ENCODE data around the gene SPIN2B. TPM values are rescaled to one million over a fixed set of nuclear protein-coding genes. Genes with fewer than 3 reads are reported as not detected.
"Not testable (repeated sequence)": the region's sequence is repeated elsewhere in the genome, so short reads cannot be mapped to it uniquely, and the experiment has no call there.

SPIN2B gene
- total and polyA plus RNA-seq, 2 of the 8 experiments (the other 6 are each of a cell fraction or from before 2014, with no cell fraction given), result 7.4 to 12.8 TPM

DNA sequence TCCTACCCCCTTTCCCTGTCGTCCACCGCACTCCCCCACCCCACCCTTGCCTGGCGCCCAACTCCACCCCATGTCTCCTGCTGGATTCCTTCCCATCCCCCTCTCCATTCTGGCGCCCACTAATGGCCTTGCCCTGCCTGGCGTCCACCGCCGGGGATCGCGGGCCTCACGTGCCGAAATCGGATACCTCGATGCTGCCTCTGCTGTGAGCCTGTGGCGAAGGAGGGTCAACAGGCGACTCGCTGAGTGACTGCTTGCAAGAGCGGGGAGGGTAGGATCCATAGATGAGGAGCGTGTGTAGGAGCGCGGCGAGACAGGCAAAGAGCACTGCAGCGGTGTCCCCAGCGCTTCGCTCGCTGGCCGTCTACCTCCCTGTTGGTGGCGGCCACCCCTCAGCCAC, 15.7 kb upstream of the SPIN2B start, which contains the start of gene SPIN2A:
TSS of gene SPIN2A (minus strand) at position 325 of the 400 bp plus-strand sequence. CDS start 800 bp downstream, outside the sequence.
- H3K18ac ChIP-seq (ENCODE audit: extremely low read depth, low read length), result peak within 1 kb of the TSS; percentile 60
- H4K91ac ChIP-seq (replicated peaks; ENCODE audit: insufficient read length, low read length), result peak within 1 kb of the TSS; percentile 89
- H3K56ac ChIP-seq (replicated peaks; ENCODE audit: insufficient read length, low read depth, low read length); H3K9me3 ChIP-seq (ENCODE audit: insufficient read depth in 2 of 2, low read depth in 1 of 2, low read length in 1 of 2); H4K20me1 ChIP-seq (replicated peaks in 1 of 2; ENCODE audit: control insufficient read depth in 1 of 2, insufficient read depth in 2 of 2, low read length in 2 of 2); H3K23me2 ChIP-seq (ENCODE audit: low read depth, low read length); POLR2A ChIA-PET (ENCODE audit: partially characterized antibody); H4K5ac ChIP-seq (ENCODE audit: insufficient read length, low read depth, low read length); H3K79me1 ChIP-seq (ENCODE audit: low read depth, low read length); H3K79me2 ChIP-seq (ENCODE audit: control insufficient read depth in 1 of 2, insufficient read depth in 2 of 2, low read length in 2 of 2); H2AK5ac ChIP-seq (ENCODE audit: low read depth, low read length); H3K23ac ChIP-seq (ENCODE audit: insufficient read length); H3K36me3 ChIP-seq (ENCODE audit: control insufficient read depth in 2 of 4, insufficient read depth in 4 of 4, low read length in 3 of 4); H3K14ac ChIP-seq (ENCODE audit: insufficient read length); H3K27me3 ChIP-seq (replicated peaks in 1 of 4; ENCODE audit: control insufficient read depth in 3 of 4, extremely low read depth in 1 of 4, insufficient read depth in 3 of 4, low read length in 3 of 4); H2BK15ac ChIP-seq (ENCODE audit: low read length); H3K4me1 ChIP-seq (replicated peaks in 1 of 4; ENCODE audit: control insufficient read depth in 3 of 4, insufficient read depth in 4 of 4, low read length in 3 of 4); H2BK20ac ChIP-seq (ENCODE audit: low read length); H3K4ac ChIP-seq (replicated peaks; ENCODE audit: insufficient read length, low read depth, low read length): not testable (repeated sequence)
- peak in 1 of 2 experiments; percentile 55 for DNase-seq (ENCODE audit: low read depth in 1 of 2, low spot score in 2 of 2)
- H2BK12ac ChIP-seq (ENCODE audit: low read depth, low read length), result 0 out of 2 replicates have a peak within 1 kb of the TSS, but pooled peaks have one; percentile 27
- FAIRE-seq, result peak; percentile 66
- peak within 1 kb of the TSS; percentile 95; the same call in 1 of the 2 replicates for H2BK5ac ChIP-seq (ENCODE audit: low read depth, low read length)
- H2AFZ ChIP-seq (ENCODE audit: low read length), result peak within 1 kb of the TSS; percentile 62; the same call in 1 of the 2 replicates
- peak within 1 kb of the TSS; percentile 42 to 60 (median 48) for H3K4me3 ChIP-seq (ENCODE audit: extremely low read depth in 1 of 4, insufficient read depth in 2 of 4, low read depth in 3 of 4, low read length in 4 of 4)
- H3K4me2 ChIP-seq (ENCODE audit: insufficient read depth in 1 of 2, low read depth in 2 of 2, low read length in 2 of 2), result peak within 1 kb of the TSS; percentile 76 to 85
- peak within 1 kb of the TSS; percentile 91; the same call in 1 of the 2 replicates for H4K8ac ChIP-seq (ENCODE audit: extremely low read depth, insufficient read depth, low read length)
- peak within 1 kb of the TSS; percentile 54 for H2BK120ac ChIP-seq (replicated peaks; ENCODE audit: low read depth, low read length)
- TF ChIP-seq, protein P1, sequence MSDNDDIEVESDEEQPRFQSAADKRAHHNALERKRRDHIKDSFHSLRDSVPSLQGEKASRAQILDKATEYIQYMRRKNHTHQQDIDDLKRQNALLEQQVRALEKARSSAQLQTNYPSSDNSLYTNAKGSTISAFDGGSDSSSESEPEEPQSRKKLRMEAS (IDR thresholded peaks at IDR 0.05), result peak; percentile 56; the same call in 1 of the 2 replicates
- TF ChIP-seq TAF1 (IDR thresholded peaks at IDR 0.05; ENCODE audit: low read depth, low read length) (peak; percentile 6; the same call in 1 of the 2 replicates), KDM4A (IDR thresholded peaks at IDR 0.05; ENCODE audit: low read depth, low read length, severe bottlenecking) (peak; percentile 41), RAD21 (IDR thresholded peaks at IDR 0.05 in 1 of 2, conservative IDR thresholded peaks at IDR 0.05 in 1 of 2; ENCODE audit: low read depth in 2 of 2, low read length in 2 of 2) (peak in 1 of 2 experiments; percentile 9; a peak in 1 of 4 replicates), POLR2A (IDR thresholded peaks at IDR 0.05; ENCODE audit: control extremely low read depth in 1 of 2, low read depth in 2 of 2, low read length in 2 of 2) (peak in 1 of 2 experiments; percentile 53; a peak in 1 of 3 replicates)
- peak within 1 kb of the TSS in 3 of 4 experiments; percentile 35 to 68 (median 51); a peak in 6 of 7 replicates for H3K9ac ChIP-seq (replicated peaks in 1 of 4; ENCODE audit: extremely low read depth in 1 of 4, low read depth in 3 of 4, low read length in 3 of 4)
- H3K27ac ChIP-seq (ENCODE audit: low read depth, low read length), result peak within 1 kb of the TSS; percentile 58; the same call in 1 of the 2 replicates
- 15% methylated on average over 8 of the region's 27 CpGs; no CpG with 5 or more reads in 1 of the 2 experiments for WGBS, 2 experiments (ENCODE audit: extremely low coverage in 1 of 2, insufficient coverage in 1 of 2, insufficient read length in 1 of 2, insufficient replicate concordance in 2 of 2, low coverage in 1 of 2, low lambda C conversion rate in 2 of 2, missing lambda C conversion rate in 1 of 2)
- CTCF ChIA-PET (ENCODE audit: partially characterized antibody), result interaction anchor here (0.8 kb wide), 1 partner anchor 95 kb away, joined by 3 read pairs; no protein-coding TSS in a partner anchor
